PC-3 (cell line): ENCODE measurements around the gene MS4A7.

Source experiments
- EZH2phosphoT487 ChIP-seq: fragments of 300-600 bp; sonication (generic); IDR thresholded peaks from 2 replicates; pipeline ENCODE4 v1.6.1; 2018; ENCODE audit warnings: mild to moderate bottlenecking, antibody characterized with exemption, low read length, borderline replicate concordance
- TF ChIP-seq, protein P1 (sequence below): fragments of 300-600 bp; sonication (generic); conservative IDR thresholded peaks from 2 replicates; pipeline ENCODE4 v1.5.1; 2017; ENCODE audit warnings: antibody characterized with exemption, low read depth, mild to moderate bottlenecking, low read length

DNA sequence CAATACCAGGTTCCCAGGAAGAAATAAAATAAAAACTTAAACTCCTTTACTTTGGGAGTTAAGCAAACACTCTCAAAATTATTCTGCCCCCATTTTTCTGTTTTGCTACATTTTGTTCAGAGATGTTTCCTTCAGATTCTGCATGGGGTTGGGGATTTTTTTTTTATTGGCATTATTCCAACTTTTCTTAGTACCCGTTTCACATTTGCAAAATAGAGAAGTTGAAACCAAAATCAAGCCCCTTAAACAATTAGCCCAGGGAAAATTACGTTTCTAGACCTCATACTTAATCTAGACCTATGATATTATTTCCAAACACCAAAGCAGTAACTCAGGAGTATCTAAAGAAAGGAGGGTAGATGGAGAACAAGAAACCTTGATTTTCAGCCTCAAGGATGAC lies 20.6 kb upstream of the MS4A7 start:
- TF ChIP-seq, protein P1, sequence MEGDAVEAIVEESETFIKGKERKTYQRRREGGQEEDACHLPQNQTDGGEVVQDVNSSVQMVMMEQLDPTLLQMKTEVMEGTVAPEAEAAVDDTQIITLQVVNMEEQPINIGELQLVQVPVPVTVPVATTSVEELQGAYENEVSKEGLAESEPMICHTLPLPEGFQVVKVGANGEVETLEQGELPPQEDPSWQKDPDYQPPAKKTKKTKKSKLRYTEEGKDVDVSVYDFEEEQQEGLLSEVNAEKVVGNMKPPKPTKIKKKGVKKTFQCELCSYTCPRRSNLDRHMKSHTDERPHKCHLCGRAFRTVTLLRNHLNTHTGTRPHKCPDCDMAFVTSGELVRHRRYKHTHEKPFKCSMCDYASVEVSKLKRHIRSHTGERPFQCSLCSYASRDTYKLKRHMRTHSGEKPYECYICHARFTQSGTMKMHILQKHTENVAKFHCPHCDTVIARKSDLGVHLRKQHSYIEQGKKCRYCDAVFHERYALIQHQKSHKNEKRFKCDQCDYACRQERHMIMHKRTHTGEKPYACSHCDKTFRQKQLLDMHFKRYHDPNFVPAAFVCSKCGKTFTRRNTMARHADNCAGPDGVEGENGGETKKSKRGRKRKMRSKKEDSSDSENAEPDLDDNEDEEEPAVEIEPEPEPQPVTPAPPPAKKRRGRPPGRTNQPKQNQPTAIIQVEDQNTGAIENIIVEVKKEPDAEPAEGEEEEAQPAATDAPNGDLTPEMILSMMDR: no peak
- no peak for TF ChIP-seq EZH2phosphoT487
